ENCODE results near the gene SERPINA4.

GRCh38 chr14:94540031-94540794 is 21.0 kb upstream of the SERPINA4 start:
- no peak for TF ChIP-seq EZH2phosphoT487 (IDR thresholded peaks at IDR 0.05)
- no peak for TF ChIP-seq EZH2 (IDR thresholded peaks at IDR 0.05)

Measured in neural progenitor cell (in vitro differentiated cells).